Measurements from ENCODE around the gene OGFOD2. TPM values are rescaled to one million over a fixed set of nuclear protein-coding genes. Genes with fewer than 3 reads are reported as not detected.

Gene OGFOD2
- total RNA-seq, 3 donors from 2014 or later (not counting 1 experiment from before 2014, with no cell fraction given), result 16.6 to 23.7 (median 20.7) TPM

DNA sequence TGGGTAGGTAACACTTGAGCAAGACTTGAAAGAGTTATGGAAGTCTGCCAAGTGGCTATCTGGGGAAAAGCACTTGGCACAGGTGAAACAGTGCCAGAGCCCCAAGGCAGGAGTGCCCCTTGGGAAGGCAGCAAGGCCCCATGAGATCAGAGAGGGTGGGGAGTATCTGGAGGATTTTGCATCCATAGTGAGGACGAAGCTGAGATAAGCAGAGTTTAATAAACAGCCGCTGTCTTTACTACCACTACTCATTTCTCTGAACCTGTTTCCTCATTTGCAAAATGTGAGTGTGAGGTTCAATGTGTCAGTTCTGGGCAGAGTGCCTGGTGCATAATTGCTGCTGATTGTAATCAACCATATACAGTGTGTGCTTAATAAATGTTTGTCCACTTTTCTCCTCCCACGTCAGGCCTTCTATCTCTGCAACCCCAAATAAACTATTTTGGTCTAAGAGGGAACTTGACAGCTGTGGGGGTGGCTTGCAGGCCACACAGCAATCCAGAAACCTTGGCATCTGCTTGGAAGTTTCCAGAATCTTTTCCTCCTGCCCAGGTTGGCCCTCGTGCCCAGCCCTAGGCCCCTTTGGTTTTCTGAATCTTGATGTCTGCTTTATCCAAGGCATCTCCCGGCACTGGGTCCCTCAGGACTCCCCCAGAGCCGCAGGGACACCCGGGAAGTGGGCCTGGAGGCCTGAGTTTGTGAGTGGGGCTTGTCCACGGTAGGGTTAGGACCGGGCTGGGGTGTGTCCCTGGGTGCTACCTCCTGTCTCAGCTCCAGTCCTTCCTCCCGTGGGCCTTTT, 13.3 kb upstream of the OGFOD2 start:
- TF ChIP-seq, protein P1, sequence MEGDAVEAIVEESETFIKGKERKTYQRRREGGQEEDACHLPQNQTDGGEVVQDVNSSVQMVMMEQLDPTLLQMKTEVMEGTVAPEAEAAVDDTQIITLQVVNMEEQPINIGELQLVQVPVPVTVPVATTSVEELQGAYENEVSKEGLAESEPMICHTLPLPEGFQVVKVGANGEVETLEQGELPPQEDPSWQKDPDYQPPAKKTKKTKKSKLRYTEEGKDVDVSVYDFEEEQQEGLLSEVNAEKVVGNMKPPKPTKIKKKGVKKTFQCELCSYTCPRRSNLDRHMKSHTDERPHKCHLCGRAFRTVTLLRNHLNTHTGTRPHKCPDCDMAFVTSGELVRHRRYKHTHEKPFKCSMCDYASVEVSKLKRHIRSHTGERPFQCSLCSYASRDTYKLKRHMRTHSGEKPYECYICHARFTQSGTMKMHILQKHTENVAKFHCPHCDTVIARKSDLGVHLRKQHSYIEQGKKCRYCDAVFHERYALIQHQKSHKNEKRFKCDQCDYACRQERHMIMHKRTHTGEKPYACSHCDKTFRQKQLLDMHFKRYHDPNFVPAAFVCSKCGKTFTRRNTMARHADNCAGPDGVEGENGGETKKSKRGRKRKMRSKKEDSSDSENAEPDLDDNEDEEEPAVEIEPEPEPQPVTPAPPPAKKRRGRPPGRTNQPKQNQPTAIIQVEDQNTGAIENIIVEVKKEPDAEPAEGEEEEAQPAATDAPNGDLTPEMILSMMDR (IDR thresholded peaks at IDR 0.05), result no peak
- no peak overlapping the region for H3K27ac Mint-ChIP-seq
- peaks cover under 1 to 2% of the 10 kb centered on the region in 2 donors for H3K4me1 Mint-ChIP-seq
- DNase-seq (no peak), ATAC-seq (no peak)
- no peak overlapping the region for H3K4me3 Mint-ChIP-seq
- no peaks in the 10 kb centered on the region for H3K36me3 ChIP-seq (ENCODE audit: control insufficient read depth, insufficient read depth, low read length)
- peaks cover 16% of the 10 kb centered on the region for H3K4me1 ChIP-seq (ENCODE audit: control insufficient read depth, insufficient read depth, low read length)
- H3K27ac ChIP-seq (ENCODE audit: low read length), result no peak overlapping the region
- no peaks in the 10 kb centered on the region for H3K9me3 ChIP-seq (ENCODE audit: control insufficient read depth, insufficient read depth, low read length)
- H3K4me3 ChIP-seq (ENCODE audit: low read length), result no peak overlapping the region
- H3K36me3 Mint-ChIP-seq, result no peaks in the 10 kb centered on the region
- H3K27me3 ChIP-seq (ENCODE audit: control insufficient read depth, insufficient read depth, low read length), result no peaks in the 10 kb centered on the region
- no peaks in the 10 kb centered on the region for H3K27me3 Mint-ChIP-seq (ENCODE audit: low read depth in 2 of 2)
- H3K9me3 Mint-ChIP-seq, result no peaks in the 10 kb centered on the region
- 91% methylated on average over 7 of the region's 10 CpGs for whole genome bisulfite sequencing (ENCODE audit: insufficient coverage)
- intact Hi-C loops (cut with micrococcal nuclease), result no loop called here

DNA sequence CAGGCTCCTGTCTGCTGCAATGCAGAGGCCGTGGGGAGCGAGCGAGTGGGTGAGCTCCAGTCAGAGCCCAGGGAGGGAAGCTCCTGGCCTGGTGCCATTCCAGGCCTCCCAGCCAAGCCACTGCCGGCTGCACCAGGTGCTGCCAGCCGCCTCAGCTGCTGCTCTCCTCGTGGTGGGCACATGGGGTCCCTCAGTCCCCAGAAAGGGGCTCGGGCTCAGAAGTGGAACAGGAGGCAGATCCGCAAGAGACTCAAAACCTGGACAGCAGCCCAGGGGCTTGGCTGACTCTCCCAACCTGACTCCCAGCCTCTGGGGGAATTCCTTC, 11.1 kb upstream of the OGFOD2 start:
- peaks cover 4 to 7% of the 10 kb centered on the region in 2 donors for H3K4me1 Mint-ChIP-seq
- no peaks in the 10 kb centered on the region for H3K9me3 Mint-ChIP-seq
- ATAC-seq (no peak), DNase-seq (no peak)
- Histone ChIP-seq H3K27me3 (ENCODE audit: control insufficient read depth, insufficient read depth, low read length) (no peaks in the 10 kb centered on the region), H3K4me3 (ENCODE audit: low read length) (no peak overlapping the region), H3K9me3 (ENCODE audit: control insufficient read depth, insufficient read depth, low read length) (no peaks in the 10 kb centered on the region), H3K27ac (ENCODE audit: low read length) (no peak overlapping the region), H3K4me1 (ENCODE audit: control insufficient read depth, insufficient read depth, low read length) (peaks cover 16% of the 10 kb centered on the region), H3K36me3 (ENCODE audit: control insufficient read depth, insufficient read depth, low read length) (no peaks in the 10 kb centered on the region)
- H3K27ac Mint-ChIP-seq, result no peak overlapping the region
- intact Hi-C loops (cut with micrococcal nuclease), result no loop called here
- TF ChIP-seq, protein P1 (IDR thresholded peaks at IDR 0.05), result no peak
- H3K36me3 Mint-ChIP-seq, result no peaks in the 10 kb centered on the region
- 90% methylated on average over 8 of the region's 8 CpGs for WGBS (ENCODE audit: insufficient coverage)
- no peak overlapping the region for H3K4me3 Mint-ChIP-seq
- H3K27me3 Mint-ChIP-seq (ENCODE audit: low read depth in 2 of 2), result no peaks in the 10 kb centered on the region

DNA sequence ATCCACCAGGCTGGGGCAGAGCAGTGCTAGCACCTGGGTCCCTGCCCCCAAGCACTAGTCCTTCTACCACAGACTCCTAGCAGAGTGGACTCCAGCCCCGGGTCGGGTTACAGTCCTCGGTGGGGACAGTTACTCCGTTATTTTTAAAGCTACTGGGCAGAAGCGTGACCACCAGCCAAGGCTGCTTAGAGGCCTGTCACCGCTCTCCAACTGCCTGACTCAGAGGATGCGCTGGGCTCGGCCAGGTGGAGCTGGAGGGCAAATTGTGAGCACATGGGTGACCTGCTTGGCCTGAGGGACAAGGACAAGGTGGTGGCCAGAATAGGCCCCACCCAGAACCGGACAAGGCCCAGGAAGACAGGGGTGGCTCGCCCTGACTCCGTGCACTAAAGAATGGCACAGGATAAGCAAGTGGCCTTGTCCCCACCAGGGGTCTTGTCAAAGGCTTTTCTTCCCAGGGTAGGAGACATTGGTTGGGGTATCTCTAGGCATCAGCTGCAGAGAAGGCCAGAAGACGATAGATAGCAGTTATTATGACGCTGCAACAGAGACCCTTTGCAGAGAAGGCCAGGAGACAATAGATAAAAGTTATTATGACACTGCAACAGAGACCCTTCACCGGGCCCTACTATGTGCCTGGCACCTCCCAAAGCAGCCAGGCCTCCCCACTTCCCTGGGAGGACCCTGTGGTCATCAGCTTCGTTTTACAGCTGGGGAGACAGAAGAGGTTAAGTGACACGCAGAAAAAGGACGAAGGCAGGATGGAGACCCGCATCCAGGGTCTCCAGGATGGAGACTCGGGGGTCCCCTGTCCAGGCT, 10.4 kb upstream of the OGFOD2 start:
- TF ChIP-seq, protein P1 (IDR thresholded peaks at IDR 0.05), result no peak
- no peaks in the 10 kb centered on the region for H3K9me3 ChIP-seq (ENCODE audit: control insufficient read depth, insufficient read depth, low read length)
- 96% methylated on average over 19 of the region's 19 CpGs for WGBS (ENCODE audit: insufficient coverage)
- H3K36me3 ChIP-seq (ENCODE audit: control insufficient read depth, insufficient read depth, low read length), result no peaks in the 10 kb centered on the region
- peak overlapping the region; percentile 65 for H3K4me3 Mint-ChIP-seq
- H3K4me1 ChIP-seq (ENCODE audit: control insufficient read depth, insufficient read depth, low read length), result peaks cover 16% of the 10 kb centered on the region
- DNase-seq, result no peak
- H3K9me3 Mint-ChIP-seq, result no peaks in the 10 kb centered on the region
- intact Hi-C loops (cut with micrococcal nuclease), result no loop called here
- H3K4me3 ChIP-seq (ENCODE audit: low read length), result no peak overlapping the region
- H3K36me3 Mint-ChIP-seq, result no peaks in the 10 kb centered on the region
- H3K27me3 Mint-ChIP-seq (ENCODE audit: low read depth in 2 of 2), result no peaks in the 10 kb centered on the region
- ATAC-seq, result no peak
- no peak overlapping the region for H3K27ac ChIP-seq (ENCODE audit: low read length)
- H3K27me3 ChIP-seq (ENCODE audit: control insufficient read depth, insufficient read depth, low read length), result no peaks in the 10 kb centered on the region
- peaks cover 4 to 7% of the 10 kb centered on the region in 2 donors for H3K4me1 Mint-ChIP-seq
- H3K27ac Mint-ChIP-seq, result no peak overlapping the region

Measured in natural killer cell (primary cell).